HUES48 (cell line): ENCODE results near the gene SPPL2B.
"Not testable (repeated sequence)": the region's sequence is repeated elsewhere in the genome, so short reads cannot be mapped to it uniquely, and the experiment has no call there.

Source experiments
- H3K27ac ChIP-seq: one replicate; pipeline ENCODE4 v1.7.0; 2013; ENCODE audit warnings: low read depth, low read length, inconsistent platforms
- H3K27me3 ChIP-seq: 2 replicates; pipeline ENCODE4 v1.6.1; 2013; ENCODE audit warnings: mild to moderate bottlenecking, low read length; ENCODE audit not compliant: control insufficient read depth, insufficient read depth
- H3K36me3 ChIP-seq: 2 replicates; pipeline ENCODE4 v1.6.1; 2013; ENCODE audit warnings: low read length; ENCODE audit not compliant: control insufficient read depth, insufficient read depth
- H3K4me1 ChIP-seq: 2 replicates; pipeline ENCODE4 v1.6.1; 2013; ENCODE audit warnings: mild to moderate bottlenecking, low read length; ENCODE audit not compliant: control insufficient read depth, insufficient read depth
- H3K4me3 ChIP-seq: 2 replicates; pipeline ENCODE4 v1.5.1; 2013; ENCODE audit warnings: mild to moderate bottlenecking, low read depth, low read length
- H3K9ac ChIP-seq: 2 replicates; pipeline ENCODE4 v1.6.1; 2013; ENCODE audit warnings: mild to moderate bottlenecking, low read depth, low read length, moderate library complexity
- H3K9me3 ChIP-seq: 2 replicates; pipeline ENCODE4 v1.6.1; 2013; ENCODE audit warnings: low read length; ENCODE audit not compliant: control insufficient read depth, insufficient read depth

SPPL2B gene

GRCh38 chr19:2391118-2391725 lies 62.7 kb downstream of the SPPL2B start:
- no peaks in the 10 kb centered on the region for H3K36me3 ChIP-seq
- H3K27ac ChIP-seq = no peak overlapping the region
- H3K4me3 ChIP-seq = no peak overlapping the region
- no peaks in the 10 kb centered on the region for H3K9me3 ChIP-seq
- no peaks in the 10 kb centered on the region for H3K4me1 ChIP-seq
- H3K27me3 ChIP-seq = no peaks in the 10 kb centered on the region
- H3K9ac ChIP-seq = no peak overlapping the region

DNA sequence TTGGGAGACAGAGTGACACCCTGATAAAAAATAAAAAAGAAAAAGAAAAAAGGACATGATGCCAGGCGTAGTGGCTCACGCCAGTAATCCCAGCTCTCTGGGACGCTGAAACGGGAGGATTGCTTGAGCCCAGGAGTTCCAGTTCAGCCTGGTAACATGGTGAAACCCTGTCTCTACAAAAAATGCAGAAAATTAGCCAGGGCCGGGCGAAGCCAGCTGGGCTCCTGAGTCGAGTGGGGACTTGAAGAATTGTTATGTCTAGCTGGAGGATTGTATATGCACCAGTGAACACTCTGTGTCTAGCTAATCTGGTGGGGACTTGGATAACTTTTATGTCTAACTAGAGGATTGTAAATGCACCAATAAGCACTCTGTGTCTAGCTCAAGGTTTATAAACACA lies 63.9 kb downstream of the SPPL2B start:
- Histone ChIP-seq H3K9me3 (no peaks in the 10 kb centered on the region), H3K27ac (no peak overlapping the region)

DNA sequence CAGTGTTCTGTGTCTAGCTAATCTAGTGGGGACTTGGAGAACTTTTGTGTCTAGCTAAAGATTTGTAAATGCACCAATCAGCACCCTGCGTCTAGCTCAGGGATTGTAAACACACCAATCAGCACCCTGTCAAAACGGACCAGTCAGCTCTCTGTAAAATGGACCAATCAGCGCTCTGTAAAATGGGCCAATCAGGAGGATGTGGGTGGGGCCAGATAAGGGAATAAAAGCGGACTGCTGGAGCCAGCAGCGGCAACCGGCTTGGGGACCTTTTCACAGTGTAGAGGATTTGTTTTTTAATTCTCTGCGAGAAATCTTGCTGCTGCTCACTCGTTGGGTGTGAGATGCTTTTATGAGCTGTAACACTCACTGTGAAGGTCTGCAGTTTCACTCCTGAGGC lies 64.4 kb downstream of the SPPL2B start:
- H3K9ac ChIP-seq, H3K9me3 ChIP-seq, H3K4me3 ChIP-seq, H3K4me1 ChIP-seq, H3K27ac ChIP-seq, H3K27me3 ChIP-seq, H3K36me3 ChIP-seq: not testable (repeated sequence)

More for the DNA sequence above, 63.9 kb downstream of the SPPL2B start:
- H3K9ac ChIP-seq = no peak overlapping the region
- no peaks in the 10 kb centered on the region for H3K36me3 ChIP-seq
- no peaks in the 10 kb centered on the region for H3K4me1 ChIP-seq
- H3K27me3 ChIP-seq = no peaks in the 10 kb centered on the region
- H3K4me3 ChIP-seq = no peak overlapping the region

- Histone ChIP-seq H3K9ac (no peak overlapping the region), H3K4me1 (no peaks in the 10 kb centered on the region), H3K27ac (no peak overlapping the region), H3K36me3 (no peaks in the 10 kb centered on the region), H3K4me3 (no peak overlapping the region), H3K9me3 (no peaks in the 10 kb centered on the region), H3K27me3 (no peaks in the 10 kb centered on the region)
Measured at GRCh38 chr19:2394054-2394441, 65.6 kb downstream of the SPPL2B start.

DNA sequence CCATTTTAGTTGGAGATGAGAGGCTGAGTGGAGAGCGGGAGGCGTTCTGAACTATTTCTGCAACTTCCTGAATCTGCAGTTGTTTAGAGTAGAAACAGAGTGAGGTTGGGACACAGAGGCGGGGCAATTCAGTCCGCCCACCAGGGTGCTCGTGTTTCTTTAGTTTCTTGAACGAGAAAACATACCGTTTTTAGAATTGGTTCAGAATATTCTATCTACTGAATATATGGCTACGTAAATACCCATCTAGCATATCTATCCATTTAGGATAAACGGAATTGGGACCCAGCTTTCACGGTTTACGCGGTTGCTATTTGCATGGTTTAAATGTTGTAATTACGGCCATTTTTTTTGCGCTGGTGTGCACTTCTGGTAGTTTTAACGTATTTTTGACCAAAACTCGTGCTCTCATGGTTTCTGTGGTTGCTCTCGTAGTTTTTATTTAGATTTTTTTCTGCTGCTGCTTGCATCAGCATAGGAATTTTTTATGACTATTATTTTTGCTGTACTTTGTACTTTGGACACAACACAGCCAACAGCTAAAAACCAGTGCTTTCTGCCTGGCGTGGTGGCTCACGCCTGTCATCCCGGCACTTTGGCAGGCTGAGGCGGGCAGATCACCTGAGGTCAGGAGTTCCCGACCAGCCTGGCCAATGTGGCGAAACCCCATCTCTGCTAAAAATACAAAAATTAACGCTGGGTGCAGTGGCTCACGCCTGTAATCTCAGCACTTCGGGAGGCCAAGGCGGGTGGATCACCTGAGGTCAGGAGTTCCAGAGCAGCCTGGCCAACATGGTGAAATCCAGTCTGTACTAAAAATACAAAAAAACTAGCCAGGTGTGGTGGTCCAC lies 66.2 kb downstream of the SPPL2B start:
- Histone ChIP-seq H3K9me3 (no peaks in the 10 kb centered on the region), H3K36me3 (no peaks in the 10 kb centered on the region), H3K27me3 (no peaks in the 10 kb centered on the region), H3K27ac (no peak overlapping the region), H3K4me3 (no peak overlapping the region), H3K9ac (no peak overlapping the region), H3K4me1 (no peaks in the 10 kb centered on the region)

DNA sequence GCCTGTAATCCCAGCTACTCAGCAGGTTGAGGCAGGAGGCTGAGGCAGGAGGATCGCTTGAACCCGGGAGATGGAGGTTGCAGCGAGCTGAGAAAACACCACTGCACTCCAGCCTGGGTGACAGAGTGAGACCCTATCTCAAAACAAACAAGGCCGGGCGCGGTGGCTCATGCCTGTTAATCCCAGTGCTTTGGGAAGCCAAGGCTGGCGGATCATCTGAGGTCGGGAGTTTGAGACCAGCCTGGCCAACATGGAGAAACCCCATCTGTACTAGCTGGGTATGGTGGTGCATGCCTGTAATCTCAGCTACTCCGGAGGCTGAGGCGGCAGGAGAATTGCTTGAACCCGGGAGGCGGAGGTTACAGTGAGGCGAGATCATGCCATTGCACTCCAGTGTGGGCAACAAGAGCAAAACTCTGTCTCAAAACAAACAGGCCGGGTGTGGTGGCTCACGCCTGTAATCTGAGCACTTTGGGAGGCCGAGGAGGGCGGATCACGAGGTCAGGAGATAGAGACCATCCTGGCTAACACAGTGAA lies 66.9 kb downstream of the SPPL2B start:
- not testable (repeated sequence) for H3K27me3 ChIP-seq, H3K36me3 ChIP-seq, H3K27ac ChIP-seq, H3K4me3 ChIP-seq, H3K4me1 ChIP-seq, H3K9ac ChIP-seq, H3K9me3 ChIP-seq

GRCh38 chr19:2397173-2397572 lies 68.7 kb downstream of the SPPL2B start:
- H3K4me1 ChIP-seq, H3K27ac ChIP-seq, H3K9ac ChIP-seq, H3K9me3 ChIP-seq, H3K4me3 ChIP-seq, H3K27me3 ChIP-seq, H3K36me3 ChIP-seq: not testable (repeated sequence)

GRCh38 chr19:2398735-2399305 lies 70.3 kb downstream of the SPPL2B start:
- Histone ChIP-seq H3K9ac (no peak overlapping the region), H3K36me3 (no peaks in the 10 kb centered on the region), H3K4me3 (no peak overlapping the region), H3K27me3 (no peaks in the 10 kb centered on the region), H3K9me3 (no peaks in the 10 kb centered on the region), H3K27ac (no peak overlapping the region), H3K4me1 (no peaks in the 10 kb centered on the region)

DNA sequence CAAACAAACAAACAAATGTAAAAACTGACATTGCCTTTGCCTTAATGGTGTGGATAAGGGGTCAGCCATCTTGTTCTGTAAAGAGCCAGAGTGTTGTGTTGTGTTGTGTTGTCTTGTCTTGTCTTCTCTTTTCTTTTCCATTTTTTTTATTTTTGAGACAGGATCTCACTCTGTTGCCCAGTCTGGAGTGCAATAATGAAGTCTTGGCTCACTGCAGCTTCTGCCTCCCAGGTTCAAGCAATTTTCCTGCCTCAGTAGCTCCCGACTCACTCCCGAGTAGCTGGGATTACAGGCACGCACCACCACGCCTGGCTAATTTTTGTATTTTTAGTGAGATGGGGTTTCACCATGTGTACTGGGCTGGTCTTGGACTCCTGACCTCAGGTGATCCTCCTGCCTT lies 71.1 kb downstream of the SPPL2B start:
- Histone ChIP-seq H3K27me3 (no peaks in the 10 kb centered on the region), H3K27ac (no peak overlapping the region), H3K4me3 (no peak overlapping the region), H3K9ac (no peak overlapping the region), H3K36me3 (no peaks in the 10 kb centered on the region), H3K4me1 (no peaks in the 10 kb centered on the region), H3K9me3 (no peaks in the 10 kb centered on the region)
